ENCODE measurements around the gene NTSR2.

DNA sequence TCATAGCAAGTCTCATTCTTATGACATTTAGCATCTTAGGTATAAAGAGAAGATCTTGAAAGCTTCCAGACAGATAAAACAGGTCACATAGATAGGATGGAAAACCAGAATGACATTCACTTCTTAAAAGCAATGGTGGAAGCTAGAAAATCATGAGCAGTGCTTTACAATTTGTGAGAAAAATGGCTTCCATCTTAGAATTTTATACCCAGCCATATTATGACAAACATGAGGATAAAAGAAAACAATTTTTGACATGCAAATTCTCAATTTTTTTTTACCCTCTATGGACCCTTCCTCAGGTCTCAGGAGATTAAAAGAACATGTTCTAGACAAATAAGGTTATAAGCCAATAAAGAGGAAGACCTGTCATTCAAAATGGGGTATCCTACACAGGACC, 7.1 kb downstream of the NTSR2 start:
- no peak for TF ChIP-seq FOSL2 (IDR thresholded peaks at IDR 0.05)
- TF ChIP-seq FOSL2 (CRISPR knock-in tag; IDR thresholded peaks at IDR 0.05): no peak
- no peak for TF ChIP-seq POLR2A (IDR thresholded peaks at IDR 0.05; ENCODE audit: low read length)

All from A549 (cell line).